Amniotic stem cell (primary cell): ENCODE measurements around the gene GUCA2A.

Experiments
- DNase-seq: peaks from one replicate; lab custom pipeline; 2025; lab: John Stamatoyannopoulos, UW

GUCA2A gene

DNA sequence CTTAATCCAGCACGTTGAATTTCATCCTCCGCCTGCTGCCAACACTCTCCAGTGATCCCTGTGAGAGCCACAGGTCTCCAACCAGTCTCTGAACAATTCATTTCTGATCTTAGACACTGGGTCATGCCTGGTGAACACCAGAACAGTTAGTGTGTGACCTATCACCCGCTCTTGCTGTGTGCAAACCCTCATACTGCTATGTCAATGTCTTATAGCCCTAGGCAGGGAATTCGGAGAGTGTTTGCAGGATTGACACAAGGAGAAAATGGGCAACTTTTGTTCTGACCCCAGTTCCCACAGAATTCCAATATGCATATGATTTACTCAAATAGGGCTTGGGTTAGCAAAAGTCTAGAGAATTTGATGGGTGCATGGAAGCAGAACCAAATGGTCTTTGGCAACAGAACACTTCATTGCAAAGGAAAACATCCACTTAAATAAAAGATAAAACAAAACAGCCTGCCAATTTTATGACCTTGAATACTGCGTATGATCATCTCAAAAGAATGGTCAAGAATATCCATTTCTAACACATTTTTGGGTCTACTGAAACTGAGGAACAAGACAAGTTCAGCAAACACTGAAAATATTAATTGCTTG lies 34.4 kb downstream of the GUCA2A start:
- DNase-seq = no peak

DNA sequence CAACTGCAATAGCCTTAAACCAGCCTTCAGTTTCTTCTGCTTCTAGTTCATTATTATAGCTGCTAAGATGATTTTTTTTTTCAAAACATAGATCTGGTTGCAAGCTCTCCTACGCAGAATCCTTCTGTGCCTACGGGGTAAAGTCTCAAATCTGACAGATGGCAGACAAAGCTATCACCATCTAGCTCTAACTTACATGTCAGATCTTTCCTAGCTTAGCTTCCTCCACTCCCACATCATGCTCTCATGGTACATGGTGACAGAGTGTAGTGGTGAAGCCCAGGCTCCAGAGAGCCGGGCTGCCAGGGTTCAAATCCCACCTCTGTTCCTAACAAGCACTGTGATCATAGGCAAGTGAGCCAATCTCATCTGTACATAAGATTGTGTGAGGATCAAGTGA lies 35.6 kb downstream of the GUCA2A start:
- DNase-seq = no peak

DNA sequence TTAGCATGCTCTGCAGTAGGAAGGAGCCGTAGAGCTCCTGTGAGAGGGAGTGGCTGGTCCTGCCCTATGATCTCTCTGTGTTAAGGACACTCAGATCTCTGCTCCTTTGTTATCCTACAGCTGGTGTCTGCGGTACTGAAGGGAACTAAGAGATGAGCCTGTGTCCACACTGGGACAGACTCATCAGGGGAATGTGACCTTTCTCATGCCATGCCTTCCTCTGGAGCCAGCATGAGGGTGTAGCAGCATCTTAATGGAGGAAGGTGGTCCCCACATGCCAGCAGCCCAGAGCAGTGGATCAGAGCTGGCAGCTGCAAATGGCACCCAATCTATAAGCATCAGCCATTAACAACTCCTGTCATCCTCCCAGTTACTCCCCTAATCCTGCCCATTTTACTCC lies 36.0 kb downstream of the GUCA2A start:
- no peak for DNase-seq

DNA sequence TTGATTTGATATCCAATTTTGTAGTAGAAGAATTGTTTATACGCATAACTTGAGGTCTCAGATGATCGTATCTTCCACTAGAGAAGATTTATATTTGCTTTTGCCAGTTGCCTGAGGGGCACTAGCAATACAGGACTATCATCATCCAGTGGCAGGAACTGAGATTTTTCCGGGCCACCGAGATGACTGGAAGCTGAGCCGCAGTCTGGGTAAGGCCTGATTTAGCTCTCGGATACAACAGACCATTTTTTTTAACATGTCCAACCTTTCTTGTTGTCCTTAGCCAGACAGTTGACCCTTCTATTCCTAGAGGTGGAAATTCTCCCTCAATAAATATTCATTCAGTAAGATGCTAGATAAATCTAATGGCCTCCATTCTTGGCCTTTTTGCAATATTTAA lies 36.8 kb downstream of the GUCA2A start:
- DNase-seq = no peak

DNA sequence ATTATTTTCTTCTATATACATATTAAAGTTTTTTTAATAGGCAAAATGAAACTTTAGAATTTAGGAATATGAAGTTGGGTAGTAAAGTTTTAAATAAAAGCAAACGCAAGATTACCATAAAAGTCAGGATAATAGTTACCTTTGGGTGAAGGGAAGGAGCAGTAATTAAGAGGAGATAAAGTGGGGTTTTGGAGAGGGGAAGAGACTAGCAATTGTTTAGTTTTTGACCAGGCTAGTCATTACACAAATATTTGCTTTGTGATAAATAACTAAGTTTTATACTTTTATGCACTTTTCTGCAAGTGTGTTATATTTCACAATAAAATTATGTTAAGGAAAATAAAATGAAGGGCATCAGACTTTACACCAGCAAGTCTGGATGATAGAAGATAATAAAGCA lies 39.0 kb downstream of the GUCA2A start:
- no peak for DNase-seq

DNA sequence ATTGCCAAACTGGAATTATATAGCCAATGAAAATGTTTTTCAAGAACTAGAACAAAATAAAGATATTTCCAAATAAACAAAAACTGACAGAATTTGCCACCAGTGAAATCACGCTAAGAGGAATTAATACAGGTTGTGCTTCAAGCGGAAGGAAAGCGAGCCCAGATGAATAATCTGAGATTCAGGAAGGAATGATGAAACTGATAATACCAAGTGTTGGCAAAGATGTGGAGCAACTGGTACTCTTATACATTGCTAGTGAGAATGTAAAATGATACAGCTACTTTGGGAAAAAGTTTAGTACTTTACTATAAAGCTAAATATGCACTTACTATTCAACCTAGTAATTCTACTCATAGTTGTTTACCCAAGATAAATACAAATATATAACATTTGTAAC lies 42.1 kb downstream of the GUCA2A start:
- no peak for DNase-seq

DNA sequence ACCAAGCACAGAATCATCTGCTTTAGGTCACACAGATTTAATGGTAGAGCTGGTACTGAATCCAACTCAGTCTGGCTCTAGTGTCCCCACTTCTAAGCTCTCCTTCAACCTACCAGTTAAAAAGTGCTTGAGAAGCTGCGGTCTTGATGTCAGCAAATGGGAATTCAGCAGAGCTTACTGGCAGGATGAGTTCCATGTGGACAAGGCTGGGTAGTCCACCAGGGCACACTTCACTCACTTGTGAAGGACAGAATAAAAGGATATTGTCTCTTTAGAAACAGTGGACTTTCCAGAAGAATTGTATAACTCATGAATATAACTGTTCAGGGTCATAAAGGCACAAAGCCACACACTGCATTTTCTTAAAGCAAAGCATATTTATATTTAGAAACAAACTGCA lies 46.4 kb downstream of the GUCA2A start:
- no peak for DNase-seq

DNA sequence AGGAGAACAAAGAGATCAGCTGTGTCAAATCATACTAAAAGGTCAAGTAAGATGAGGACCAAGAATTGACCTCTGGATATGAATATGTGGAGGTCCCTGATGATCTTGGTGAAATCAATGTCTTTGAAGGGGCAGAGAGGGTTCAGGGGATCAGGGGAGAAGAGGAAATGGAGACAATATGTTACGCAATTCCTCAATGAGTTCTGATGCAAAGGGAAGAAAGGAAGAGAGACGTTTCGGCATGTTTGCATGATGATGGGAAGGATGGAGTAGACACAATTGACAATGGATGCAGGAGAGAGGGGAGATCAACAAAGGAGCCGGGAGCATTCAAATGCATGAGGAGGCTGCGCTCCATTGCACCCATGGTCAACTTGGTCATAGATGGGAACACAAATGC lies 47.3 kb downstream of the GUCA2A start:
- no peak for DNase-seq

DNA sequence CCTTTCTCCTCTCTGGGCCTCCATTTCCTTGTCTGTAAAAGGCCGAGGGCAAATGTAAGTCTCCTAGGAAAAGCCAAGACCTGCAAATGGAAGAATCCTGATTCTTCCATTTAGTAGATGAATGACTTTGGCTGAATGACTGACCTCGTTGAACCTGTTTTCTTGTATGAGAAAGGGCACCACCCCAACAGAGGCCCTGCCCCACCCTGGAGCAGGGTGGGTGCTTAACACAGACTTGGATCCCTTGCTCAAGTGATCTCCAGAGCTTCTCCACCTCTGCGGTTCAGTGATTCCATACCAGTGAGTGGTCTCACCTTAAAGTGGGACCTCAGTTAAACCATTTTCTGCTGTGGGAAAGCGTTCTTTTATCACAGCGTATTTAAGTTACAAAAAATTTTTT lies 50.3 kb downstream of the GUCA2A start:
- DNase-seq = no peak
